ENCODE data around the gene ACADM.
"Not testable (repeated sequence)": the region's sequence is repeated elsewhere in the genome, so short reads cannot be mapped to it uniquely, and the experiment has no call there.

The ACADM gene

DNA sequence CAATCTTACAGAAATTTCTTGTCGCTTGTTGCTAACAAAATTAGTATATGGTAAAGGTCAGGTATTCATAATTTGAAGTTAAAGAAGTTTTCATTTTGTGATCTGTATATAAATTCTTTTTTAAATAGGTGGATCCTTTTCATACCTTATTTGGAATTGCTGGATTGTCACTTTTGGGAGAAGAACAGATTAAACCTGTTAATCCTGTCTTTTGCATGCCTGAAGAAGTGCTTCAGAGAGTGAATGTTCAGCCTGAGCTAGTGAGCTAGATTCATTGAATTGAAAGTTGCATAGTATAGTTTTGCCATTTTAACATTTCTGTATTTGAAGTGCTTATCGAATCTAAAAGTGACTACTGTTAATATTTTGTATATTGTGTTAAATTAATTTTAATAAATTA lies 69.9 kb downstream of the ACADM start:
- TF ChIP-seq, protein P1, sequence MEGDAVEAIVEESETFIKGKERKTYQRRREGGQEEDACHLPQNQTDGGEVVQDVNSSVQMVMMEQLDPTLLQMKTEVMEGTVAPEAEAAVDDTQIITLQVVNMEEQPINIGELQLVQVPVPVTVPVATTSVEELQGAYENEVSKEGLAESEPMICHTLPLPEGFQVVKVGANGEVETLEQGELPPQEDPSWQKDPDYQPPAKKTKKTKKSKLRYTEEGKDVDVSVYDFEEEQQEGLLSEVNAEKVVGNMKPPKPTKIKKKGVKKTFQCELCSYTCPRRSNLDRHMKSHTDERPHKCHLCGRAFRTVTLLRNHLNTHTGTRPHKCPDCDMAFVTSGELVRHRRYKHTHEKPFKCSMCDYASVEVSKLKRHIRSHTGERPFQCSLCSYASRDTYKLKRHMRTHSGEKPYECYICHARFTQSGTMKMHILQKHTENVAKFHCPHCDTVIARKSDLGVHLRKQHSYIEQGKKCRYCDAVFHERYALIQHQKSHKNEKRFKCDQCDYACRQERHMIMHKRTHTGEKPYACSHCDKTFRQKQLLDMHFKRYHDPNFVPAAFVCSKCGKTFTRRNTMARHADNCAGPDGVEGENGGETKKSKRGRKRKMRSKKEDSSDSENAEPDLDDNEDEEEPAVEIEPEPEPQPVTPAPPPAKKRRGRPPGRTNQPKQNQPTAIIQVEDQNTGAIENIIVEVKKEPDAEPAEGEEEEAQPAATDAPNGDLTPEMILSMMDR (IDR thresholded peaks at IDR 0.05; ENCODE audit: control insufficient read depth, extremely low read depth, insufficient read depth), result no peak
- no peak for DNase-seq (ENCODE audit: low read depth)
- no peak overlapping the region for H3K4me3 ChIP-seq (ENCODE audit: low read depth, low read length)

DNA sequence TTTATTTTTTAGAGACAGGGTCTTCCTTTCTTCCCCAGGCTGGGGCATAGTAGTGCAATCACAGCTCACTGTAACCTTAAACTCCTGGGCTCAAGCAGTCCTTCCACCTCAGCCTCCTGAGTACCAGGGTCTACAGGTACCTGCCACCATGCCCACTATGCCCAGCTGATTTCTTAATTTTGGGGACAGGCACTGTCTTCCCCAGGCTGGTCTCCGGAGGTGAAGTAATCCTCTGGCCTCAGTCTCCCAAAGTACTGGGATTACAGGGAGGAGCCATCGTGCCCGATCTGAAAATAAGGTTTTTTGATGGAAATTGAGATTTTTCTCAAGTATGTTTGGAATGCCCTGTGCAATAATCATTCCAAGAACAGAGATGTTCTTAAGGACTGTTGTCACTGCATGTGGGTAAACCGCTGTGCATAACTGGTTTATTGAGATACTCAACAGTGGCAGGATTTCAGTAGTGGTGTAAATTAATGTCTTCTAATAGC lies 71.2 kb downstream of the ACADM start:
- no peak for DNase-seq (ENCODE audit: low read depth)
- no peak overlapping the region for H3K4me3 ChIP-seq (ENCODE audit: low read depth, low read length)
- TF ChIP-seq, protein P1 (IDR thresholded peaks at IDR 0.05; ENCODE audit: control insufficient read depth, extremely low read depth, insufficient read depth), result no peak

DNA sequence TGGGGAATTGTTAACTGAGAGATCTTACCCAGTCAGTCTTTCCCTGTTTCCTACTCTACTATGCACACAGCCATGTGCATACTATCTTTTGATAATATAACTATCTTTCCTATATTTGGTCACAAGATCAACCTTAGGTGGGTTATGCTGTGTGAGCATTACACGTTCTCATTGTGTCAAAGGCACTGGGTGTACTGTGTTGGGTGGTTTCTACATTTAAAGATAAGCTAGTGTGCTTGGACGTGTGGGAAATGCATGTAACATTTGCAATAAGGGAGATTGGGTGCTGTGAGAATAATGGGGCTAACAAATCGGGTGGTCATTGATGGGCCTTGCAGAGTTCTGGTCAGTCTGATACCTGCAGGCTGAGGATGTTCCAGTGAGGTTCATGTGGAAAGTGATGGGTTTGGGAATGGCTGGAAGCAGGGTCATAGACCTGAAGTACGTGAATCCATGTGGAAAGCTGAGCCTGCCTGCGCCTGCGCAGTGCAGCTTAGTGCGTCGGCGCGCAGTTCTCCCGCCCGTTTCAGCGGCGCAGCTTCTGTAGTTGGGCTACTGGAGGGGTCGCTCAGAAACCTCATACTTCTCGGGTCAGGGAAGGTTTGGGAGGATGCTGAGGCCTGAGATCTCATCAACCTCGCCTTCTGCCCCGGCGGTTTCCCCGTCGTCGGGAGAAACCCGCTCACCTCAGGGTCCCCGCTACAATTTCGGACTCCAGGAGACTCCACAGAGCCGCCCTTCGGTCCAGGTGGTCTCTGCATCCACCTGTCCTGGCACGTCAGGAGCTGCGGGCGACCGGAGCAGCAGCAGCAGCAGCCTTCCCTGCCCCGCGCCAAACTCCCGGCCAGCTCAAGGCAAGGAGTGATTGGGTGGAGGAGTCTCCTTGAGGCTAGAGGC lies 72.1 kb downstream of the ACADM start, which contains the start of gene MSH4:
Gene MSH4, plus strand, starts transcription at position 507 of the 897 bp plus-strand sequence. Its CDS starts 104 bp downstream, at position 611.
- DNase-seq (ENCODE audit: low read depth), result no peak
- H3K4me3 ChIP-seq (ENCODE audit: low read depth, low read length), result no peak within 1 kb of the TSS
- TF ChIP-seq, protein P1 (IDR thresholded peaks at IDR 0.05; ENCODE audit: control insufficient read depth, extremely low read depth, insufficient read depth), result no peak

DNA sequence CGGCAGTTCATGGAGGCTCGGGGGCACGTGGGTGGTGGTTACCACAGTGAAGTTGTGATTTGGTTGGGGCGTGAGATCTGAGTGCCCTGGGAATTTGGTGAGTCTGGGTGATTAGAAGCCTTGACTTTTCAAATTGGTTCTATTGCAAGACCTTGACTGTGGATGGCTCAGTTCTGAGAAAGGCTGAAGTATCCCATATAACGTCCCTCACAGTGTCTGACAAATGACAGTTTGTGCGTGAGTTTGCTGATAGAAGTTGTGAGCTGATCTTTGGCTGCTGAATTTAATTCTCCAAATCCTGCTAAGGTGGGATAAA lies 72.7 kb downstream of the ACADM start:
- no peak for DNase-seq (ENCODE audit: low read depth)
- TF ChIP-seq, protein P1 (IDR thresholded peaks at IDR 0.05; ENCODE audit: control insufficient read depth, extremely low read depth, insufficient read depth), result no peak
- H3K4me3 ChIP-seq (ENCODE audit: low read depth, low read length), result no peak overlapping the region

DNA sequence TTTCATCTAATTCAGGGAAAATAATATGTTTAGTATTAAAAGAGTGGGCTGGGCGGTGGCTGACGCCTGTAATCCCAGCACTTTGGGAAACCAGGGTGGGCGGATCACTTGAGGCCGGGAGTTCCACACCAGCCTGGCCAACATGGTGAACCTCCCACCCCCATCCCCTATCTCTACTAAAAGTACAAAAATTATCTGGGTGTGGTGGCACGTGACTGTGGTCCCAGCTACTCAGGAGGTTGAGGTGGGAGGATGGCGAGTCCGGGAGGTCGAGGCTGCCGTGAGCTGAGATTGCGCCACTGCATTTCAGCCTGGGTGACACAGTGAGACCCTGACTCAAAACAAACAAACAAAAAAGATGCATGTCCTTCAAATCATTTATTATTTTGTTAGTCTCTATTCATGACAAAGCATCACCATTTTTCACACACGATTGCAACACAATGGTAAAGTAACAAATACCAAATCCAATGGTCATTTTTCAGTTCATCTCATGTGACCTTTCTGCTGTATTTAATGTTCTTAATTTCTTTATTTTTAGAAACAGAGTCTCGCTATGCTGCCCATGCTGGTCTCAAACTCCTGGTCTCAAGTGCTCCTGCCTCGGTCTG lies 73.2 kb downstream of the ACADM start:
- no peak overlapping the region for H3K4me3 ChIP-seq (ENCODE audit: low read depth, low read length)
- DNase-seq (ENCODE audit: low read depth), result no peak
- TF ChIP-seq, protein P1 (IDR thresholded peaks at IDR 0.05; ENCODE audit: control insufficient read depth, extremely low read depth, insufficient read depth), result no peak

DNA sequence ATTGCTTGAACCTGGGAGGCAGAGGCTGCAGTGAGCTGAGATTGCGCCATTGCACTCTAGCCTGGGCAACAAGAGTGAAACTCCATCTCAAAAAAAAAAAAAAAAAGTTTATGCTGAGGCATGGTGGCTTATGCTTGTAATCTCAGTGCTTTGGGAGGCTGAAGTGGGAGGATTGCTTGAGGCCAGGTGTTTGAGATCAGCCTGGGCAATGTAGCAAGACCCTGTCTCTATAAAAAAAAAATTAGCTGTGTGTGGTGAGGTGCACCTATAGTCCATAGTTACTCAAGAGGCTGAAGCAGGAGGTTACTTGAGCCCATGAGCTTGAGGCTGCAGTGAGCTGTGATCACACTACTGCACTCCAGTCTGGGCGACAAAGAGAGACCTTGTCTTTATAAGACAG lies 77.0 kb downstream of the ACADM start:
- not testable (repeated sequence) for DNase-seq (ENCODE audit: low read depth); H3K4me3 ChIP-seq (ENCODE audit: low read depth, low read length)

DNA sequence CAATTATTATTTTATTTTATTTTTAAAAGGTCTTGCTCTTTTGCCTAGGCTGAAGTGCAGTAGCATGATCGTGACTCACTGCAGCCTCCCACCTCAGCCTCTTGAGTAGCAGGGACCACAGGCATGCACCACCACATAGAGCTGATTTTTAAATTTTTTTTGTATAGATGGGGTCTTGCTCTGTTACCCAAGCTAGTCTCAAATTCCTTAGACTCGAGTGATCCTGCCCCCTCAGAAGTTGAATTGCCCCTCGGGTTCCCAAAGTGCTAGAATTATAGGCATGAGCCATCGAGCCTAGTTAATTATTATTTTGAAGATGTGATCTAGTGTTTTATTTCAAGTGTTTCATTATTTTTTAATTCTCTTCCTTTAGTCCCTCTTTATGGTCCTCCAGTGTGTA lies 84.4 kb downstream of the ACADM start:
- H3K4me3 ChIP-seq (ENCODE audit: low read depth, low read length), result no peak overlapping the region
- no peak for DNase-seq (ENCODE audit: low read depth)
- TF ChIP-seq, protein P1 (IDR thresholded peaks at IDR 0.05; ENCODE audit: control insufficient read depth, extremely low read depth, insufficient read depth), result no peak

DNA sequence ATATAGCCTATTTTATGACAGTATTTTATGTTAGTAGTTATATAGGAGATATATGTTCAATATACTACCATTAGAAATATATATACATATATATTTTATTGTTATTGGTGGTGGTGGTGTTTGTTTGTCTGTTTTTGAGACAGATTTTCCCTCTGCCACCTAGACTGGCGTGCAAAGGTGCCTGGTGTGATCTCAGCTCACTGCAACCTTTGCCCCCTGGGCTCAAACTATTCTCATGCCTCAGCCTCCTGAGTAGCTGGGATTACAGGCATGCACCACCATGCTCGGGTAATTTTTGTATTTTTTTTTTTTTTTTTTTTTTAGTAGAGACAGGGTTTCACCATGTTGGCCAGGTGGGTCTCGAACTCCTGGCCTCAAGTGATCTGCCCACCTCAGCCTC lies 85.6 kb downstream of the ACADM start:
- DNase-seq (ENCODE audit: low read depth); H3K4me3 ChIP-seq (ENCODE audit: low read depth, low read length): not testable (repeated sequence)
